IMR-90 (cell line): ENCODE results near the gene QKI. TPM values are rescaled to one million over a fixed set of nuclear protein-coding genes. Genes with fewer than 3 reads are reported as not detected.

ENCODE experiments used
- ATAC-seq: fragments of 200-7000 bp; cut with Tn5 transposase; 2 replicates; pipeline ENCODE4 v1.9.1; 2020; ENCODE audit warnings: low read depth, mild to moderate bottlenecking, moderate library complexity
- BruUV-seq: library from RNA; stranded (reverse); fragments of 400-500 nt; replicated peaks from 2 replicates; lab custom pipeline; 2021; lab: Mats Ljungman, UMichigan
- CTCF ChIA-PET: fragments of 300-600 bp; formaldehyde crosslinking; extraction: SDS; loops from one replicate; lab custom pipeline; 2021; ENCODE audit warnings: antibody characterized with exemption; lab: Yijun Ruan, JAX
- POLR2A ChIA-PET: fragments of 300-600 bp; sonication (Branson Sonifier 250); formaldehyde crosslinking; loops from one replicate; lab custom pipeline; 2022; ENCODE audit warnings: antibody characterized with exemption; ENCODE audit not compliant: unreplicated experiment; lab: Charles Lee
- DNase-seq: peaks from one replicate; pipeline ENCODE4 v3.0.0; 2013
- H2AFZ ChIP-seq: replicated peaks from 2 replicates; pipeline ENCODE3; 2013; ENCODE audit warnings: low read length, mild to moderate bottlenecking; ENCODE audit not compliant: poor library complexity
- H2AK5ac ChIP-seq: 2 replicates; pipeline ENCODE4 v1.6.1; 2013; ENCODE audit warnings: low read depth, low read length, inconsistent platforms
- H2AK9ac ChIP-seq: replicated peaks from 2 replicates; pipeline ENCODE3; 2013; ENCODE audit warnings: mild to moderate bottlenecking, low read depth, low read length, moderate library complexity; ENCODE audit not compliant: poor library complexity
- H2BK120ac ChIP-seq: 2 replicates; pipeline ENCODE4 v1.6.1; 2013; ENCODE audit warnings: low read depth, low read length, inconsistent platforms
- H2BK15ac ChIP-seq: 3 replicates; pipeline ENCODE4 v1.6.1; 2013; ENCODE audit warnings: low read depth, low read length, inconsistent platforms
- H2BK20ac ChIP-seq: 2 replicates; pipeline ENCODE4 v1.6.1; 2013; ENCODE audit warnings: low read depth, mild to moderate bottlenecking, inconsistent platforms, low read length, moderate library complexity
- H2BK5ac ChIP-seq: 2 replicates; pipeline ENCODE4 v1.6.1; 2013; ENCODE audit warnings: mild to moderate bottlenecking, low read depth, low read length, inconsistent platforms; ENCODE audit not compliant: poor library complexity, severe bottlenecking
- H3K14ac ChIP-seq: replicated peaks from 2 replicates; pipeline ENCODE4 v1.6.1; 2013; ENCODE audit warnings: low read depth, low read length, inconsistent platforms
- H3K18ac ChIP-seq: 2 replicates; pipeline ENCODE4 v1.6.1; 2013; ENCODE audit warnings: low read depth, low read length, control low read depth
- H3K23ac ChIP-seq: 2 replicates; pipeline ENCODE4 v1.6.1; 2013; ENCODE audit warnings: low read depth, low read length, inconsistent platforms
- H3K27ac ChIP-seq: 2 replicates; pipeline ENCODE4 v1.5.1; 2013; ENCODE audit warnings: mild to moderate bottlenecking, control low read depth, low read length; ENCODE audit not compliant: insufficient read depth
- H3K27me3 ChIP-seq: 2 replicates; pipeline ENCODE4 v1.6.1; 2013; ENCODE audit warnings: low read length; ENCODE audit not compliant: control insufficient read depth, insufficient read depth
- H3K36me3 ChIP-seq: 2 replicates; pipeline ENCODE4 v1.6.1; 2013; ENCODE audit warnings: low read length, mixed read lengths; ENCODE audit not compliant: control insufficient read depth, insufficient read depth
- H3K4ac ChIP-seq: 2 replicates; pipeline ENCODE4 v1.6.1; 2013; ENCODE audit warnings: low read depth, low read length, inconsistent platforms
- H3K4me1 ChIP-seq: 2 replicates; pipeline ENCODE4 v1.6.1; 2013; ENCODE audit warnings: low read length, mixed read lengths; ENCODE audit not compliant: control insufficient read depth, insufficient read depth
- H3K4me2 ChIP-seq: 2 replicates; pipeline ENCODE4 v1.6.1; 2013; ENCODE audit warnings: low read depth, mild to moderate bottlenecking, control low read depth, low read length, moderate library complexity
- H3K4me3 ChIP-seq: 2 replicates; pipeline ENCODE4 v1.5.1; 2013; ENCODE audit warnings: low read depth, mild to moderate bottlenecking, control low read depth, low read length, moderate library complexity; ENCODE audit not compliant: insufficient read depth
- H3K56ac ChIP-seq: 2 replicates; pipeline ENCODE4 v1.6.1; 2013; ENCODE audit warnings: low read length, inconsistent platforms; ENCODE audit not compliant: insufficient read depth; ENCODE audit errors: extremely low read depth
- H3K79me1 ChIP-seq, 2 experiments: 2 replicates each; pipeline ENCODE4 v1.6.1; 2013; ENCODE audit warnings: low read length in 2 of 2, inconsistent platforms in 1 of 2, low read depth in 1 of 2
- H3K9ac ChIP-seq: 2 replicates; pipeline ENCODE4 v1.6.1; 2013; ENCODE audit warnings: low read depth, low read length, control low read depth
- H3K9me1 ChIP-seq: 2 replicates; pipeline ENCODE4 v1.6.1; 2013; ENCODE audit warnings: low read length, inconsistent platforms; ENCODE audit not compliant: insufficient read depth
- H3K9me3 ChIP-seq: 2 replicates; pipeline ENCODE4 v1.6.1; 2013; ENCODE audit warnings: low read length; ENCODE audit not compliant: control insufficient read depth, insufficient read depth
- H4K20me1 ChIP-seq: 2 replicates; pipeline ENCODE4 v1.6.1; 2013; ENCODE audit warnings: low read length, inconsistent platforms; ENCODE audit not compliant: insufficient read depth
- H4K5ac ChIP-seq: 2 replicates; pipeline ENCODE4 v1.6.1; 2013; ENCODE audit warnings: mild to moderate bottlenecking, low read depth, low read length, control low read depth
- H4K8ac ChIP-seq, 2 experiments: 2 replicates each; pipeline ENCODE4 v1.6.1; 2013; ENCODE audit warnings: low read depth in 2 of 2, low read length in 2 of 2, control low read depth in 1 of 2, inconsistent platforms in 1 of 2
- H4K91ac ChIP-seq: 2 replicates; pipeline ENCODE4 v1.6.1; 2013; ENCODE audit warnings: low read depth, low read length, inconsistent platforms; ENCODE audit not compliant: insufficient read depth
- BHLHE40 ChIP-seq: fragments of 150-350 bp; IDR thresholded peaks from 2 replicates; pipeline ENCODE4 v1.6.1; 2016; ENCODE audit warnings: mild to moderate bottlenecking, low read depth, low read length
- CEBPB ChIP-seq: IDR thresholded peaks from 2 replicates; pipeline ENCODE4 v1.6.1; 2012; ENCODE audit warnings: low read depth, low read length, improper control_type of control experiment
- CHD1 ChIP-seq: IDR thresholded peaks from 2 replicates; pipeline ENCODE4 v1.6.1; 2012; ENCODE audit warnings: low read depth, low read length, improper control_type of control experiment
- FOS ChIP-seq: fragments of 150-350 bp; IDR thresholded peaks from 2 replicates; pipeline ENCODE4 v1.6.1; 2016; ENCODE audit warnings: low read depth, low read length
- MAFK ChIP-seq: IDR thresholded peaks from 2 replicates; pipeline ENCODE4 v1.6.1; 2012; ENCODE audit warnings: low read depth, low read length, improper control_type of control experiment
- MAZ ChIP-seq: IDR thresholded peaks from 2 replicates; pipeline ENCODE4 v1.6.1; 2012; ENCODE audit warnings: low read depth, mild to moderate bottlenecking, low read length, improper control_type of control experiment, moderate library complexity, borderline replicate concordance
- MXI1 ChIP-seq: IDR thresholded peaks from 2 replicates; pipeline ENCODE4 v1.6.1; 2012; ENCODE audit warnings: low read depth, mild to moderate bottlenecking, low read length, moderate library complexity, borderline replicate concordance
- NFE2L2 ChIP-seq: fragments of 150-350 bp; IDR thresholded peaks from 2 replicates; pipeline ENCODE4 v1.6.1; 2016; ENCODE audit warnings: low read depth, mild to moderate bottlenecking, low read length
- POLR2A ChIP-seq: IDR thresholded peaks from 2 replicates; pipeline ENCODE4 v1.6.1; 2012; ENCODE audit warnings: mild to moderate bottlenecking, low read depth, low read length
- RAD21 ChIP-seq: IDR thresholded peaks from 2 replicates; pipeline ENCODE4 v1.6.1; 2012; ENCODE audit warnings: low read length, improper control_type of control experiment
- RCOR1 ChIP-seq: IDR thresholded peaks from 2 replicates; pipeline ENCODE4 v1.6.1; 2012; ENCODE audit warnings: mild to moderate bottlenecking, low read length, improper control_type of control experiment; ENCODE audit not compliant: insufficient replicate concordance
- RFX5 ChIP-seq: IDR thresholded peaks from 2 replicates; pipeline ENCODE4 v1.8.0; 2012; ENCODE audit warnings: low read depth, mild to moderate bottlenecking, low read length, moderate library complexity
- SMC3 ChIP-seq: fragments of 150-350 bp; IDR thresholded peaks from 2 replicates; pipeline ENCODE4 v1.6.1; 2016; ENCODE audit warnings: low read depth, mild to moderate bottlenecking, antibody characterized with exemption, low read length, moderate library complexity
- WGBS, 2 experiments: methylation state at CpG; one replicate each; pipeline versions ENCODE4 v1.1.5 to v1.1.7; 2013; ENCODE audit warnings: missing lambda C conversion rate in 2 of 2; ENCODE audit not compliant: insufficient read length in 1 of 2; ENCODE audit errors: extremely low coverage in 2 of 2; 5-methylcytosine and 5-hydroxymethylcytosine counted together
- dilution Hi-C: fragments of 300-500 bp; cut with HindIII; formaldehyde crosslinking; loops from one replicate; pipeline ENCODE4 v1.14.3; 2018; ENCODE audit warnings: low sequenced_read_pairs; ENCODE audit not compliant: unreplicated experiment
- in situ Hi-C: fragments of 300-500 bp; cut with MboI; formaldehyde crosslinking; loops from 3 replicates; pipeline ENCODE4 v1.14.3; 2019; ENCODE audit warnings: low sequenced_read_pairs, inconsistent platforms, mixed read lengths
- intact Hi-C: fragments of 100-400 bp; cut with micrococcal nuclease; formaldehyde crosslinking; loops from 2 replicates; pipeline ENCODE4 v1.10.0; 2022
- polyA plus RNA-seq, 3 experiments: library from polyadenylated mRNA; depleted of rRNA; stranded (reverse); fragments of >200 nt; gene quantifications; 2 replicates each; pipeline ENCODE4 v1.2.3, GENCODE V29; 2012; ENCODE audit warnings: low replicate concordance in 1 of 3
- total RNA-seq: library from RNA; depleted of rRNA; stranded (reverse); fragments of >200 nt; gene quantifications from 2 replicates; pipeline ENCODE4 v1.2.3, GENCODE V29; 2012
- TF ChIP-seq, protein P1 (sequence below): fragments of 150-350 bp; IDR thresholded peaks from 2 replicates; pipeline ENCODE4 v1.6.1; 2016; ENCODE audit warnings: low read depth, mild to moderate bottlenecking, low read length, moderate library complexity, borderline replicate concordance
- TF ChIP-seq, protein P2 (sequence below): fragments of 150-350 bp; IDR thresholded peaks from 2 replicates; pipeline ENCODE4 v1.6.1; 2017; ENCODE audit warnings: mild to moderate bottlenecking, antibody characterized with exemption, low read length, low read depth
- TF ChIP-seq, protein P3 (sequence below): conservative IDR thresholded peaks from 2 replicates; pipeline ENCODE4 v1.5.1; 2012; ENCODE audit warnings: mild to moderate bottlenecking, low read depth, low read length, improper control_type of control experiment

QKI gene
- total and polyA plus RNA-seq, 2 of the 4 experiments (the other 2 are of a cell fraction): 112 to 232 TPM

DNA sequence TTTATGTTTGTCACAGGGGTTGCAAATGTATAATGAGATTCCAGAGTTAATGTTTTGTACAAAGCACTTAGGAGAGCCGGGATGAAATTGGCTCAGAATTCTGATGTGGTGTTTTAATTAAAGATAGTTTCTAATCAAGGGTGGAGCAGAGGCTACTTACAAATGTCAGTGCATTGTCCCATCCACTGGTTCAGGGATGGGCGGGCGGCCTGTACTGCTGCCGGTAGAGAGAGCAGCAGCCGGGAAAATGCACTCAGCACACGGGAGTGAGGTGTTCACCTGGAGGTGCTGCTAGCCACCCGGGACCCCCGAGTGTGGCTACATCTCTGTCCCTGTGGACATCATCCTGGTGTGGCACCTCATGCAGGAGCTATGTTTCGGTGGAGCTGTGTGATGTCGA lies 193.3 kb downstream of the QKI start:
- no peaks in the 10 kb centered on the region for H3K79me1 ChIP-seq
- no peak overlapping the region for H2AK5ac ChIP-seq
- DNase-seq: no peak
- no peak overlapping the region for H4K91ac ChIP-seq
- ATAC-seq: no peak
- H3K9me1 ChIP-seq: no peaks in the 10 kb centered on the region; the same call in 1 of the 2 replicates
- H3K27ac ChIP-seq: no peak overlapping the region
- H3K56ac ChIP-seq: no peak overlapping the region
- H2BK120ac ChIP-seq: no peak overlapping the region
- H3K27me3 ChIP-seq: no peaks in the 10 kb centered on the region; the same call in 1 of the 2 replicates
- intact Hi-C loops (no loop called here), in situ Hi-C loops (no loop called here), dilution Hi-C loops (no loop called here)
- peaks cover under 1% of the 10 kb centered on the region; the same call in 1 of the 2 replicates for H3K4me1 ChIP-seq
- H2BK15ac ChIP-seq: no peak overlapping the region
- TF ChIP-seq, protein P1, sequence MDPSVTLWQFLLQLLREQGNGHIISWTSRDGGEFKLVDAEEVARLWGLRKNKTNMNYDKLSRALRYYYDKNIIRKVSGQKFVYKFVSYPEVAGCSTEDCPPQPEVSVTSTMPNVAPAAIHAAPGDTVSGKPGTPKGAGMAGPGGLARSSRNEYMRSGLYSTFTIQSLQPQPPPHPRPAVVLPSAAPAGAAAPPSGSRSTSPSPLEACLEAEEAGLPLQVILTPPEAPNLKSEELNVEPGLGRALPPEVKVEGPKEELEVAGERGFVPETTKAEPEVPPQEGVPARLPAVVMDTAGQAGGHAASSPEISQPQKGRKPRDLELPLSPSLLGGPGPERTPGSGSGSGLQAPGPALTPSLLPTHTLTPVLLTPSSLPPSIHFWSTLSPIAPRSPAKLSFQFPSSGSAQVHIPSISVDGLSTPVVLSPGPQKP: no peak
- TF ChIP-seq POLR2A (no peak), RFX5 (no peak), MAZ (no peak), CHD1 (no peak), NFE2L2 (no peak), RCOR1 (no peak), BHLHE40 (no peak), MXI1 (no peak), MAFK (no peak), RAD21 (no peak), CEBPB (no peak), FOS (no peak), SMC3 (no peak)
- TF ChIP-seq, protein P2, sequence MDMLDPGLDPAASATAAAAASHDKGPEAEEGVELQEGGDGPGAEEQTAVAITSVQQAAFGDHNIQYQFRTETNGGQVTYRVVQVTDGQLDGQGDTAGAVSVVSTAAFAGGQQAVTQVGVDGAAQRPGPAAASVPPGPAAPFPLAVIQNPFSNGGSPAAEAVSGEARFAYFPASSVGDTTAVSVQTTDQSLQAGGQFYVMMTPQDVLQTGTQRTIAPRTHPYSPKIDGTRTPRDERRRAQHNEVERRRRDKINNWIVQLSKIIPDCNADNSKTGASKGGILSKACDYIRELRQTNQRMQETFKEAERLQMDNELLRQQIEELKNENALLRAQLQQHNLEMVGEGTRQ: no peak
- TF ChIP-seq, protein P3, sequence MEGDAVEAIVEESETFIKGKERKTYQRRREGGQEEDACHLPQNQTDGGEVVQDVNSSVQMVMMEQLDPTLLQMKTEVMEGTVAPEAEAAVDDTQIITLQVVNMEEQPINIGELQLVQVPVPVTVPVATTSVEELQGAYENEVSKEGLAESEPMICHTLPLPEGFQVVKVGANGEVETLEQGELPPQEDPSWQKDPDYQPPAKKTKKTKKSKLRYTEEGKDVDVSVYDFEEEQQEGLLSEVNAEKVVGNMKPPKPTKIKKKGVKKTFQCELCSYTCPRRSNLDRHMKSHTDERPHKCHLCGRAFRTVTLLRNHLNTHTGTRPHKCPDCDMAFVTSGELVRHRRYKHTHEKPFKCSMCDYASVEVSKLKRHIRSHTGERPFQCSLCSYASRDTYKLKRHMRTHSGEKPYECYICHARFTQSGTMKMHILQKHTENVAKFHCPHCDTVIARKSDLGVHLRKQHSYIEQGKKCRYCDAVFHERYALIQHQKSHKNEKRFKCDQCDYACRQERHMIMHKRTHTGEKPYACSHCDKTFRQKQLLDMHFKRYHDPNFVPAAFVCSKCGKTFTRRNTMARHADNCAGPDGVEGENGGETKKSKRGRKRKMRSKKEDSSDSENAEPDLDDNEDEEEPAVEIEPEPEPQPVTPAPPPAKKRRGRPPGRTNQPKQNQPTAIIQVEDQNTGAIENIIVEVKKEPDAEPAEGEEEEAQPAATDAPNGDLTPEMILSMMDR: no peak
- BruUV-seq: no TSS peak
- ChIA-PET CTCF (no interaction called here), POLR2A (no interaction called here)
- no peak overlapping the region for H3K23ac ChIP-seq
- H2BK20ac ChIP-seq: no peak overlapping the region
- no peak overlapping the region for H2AK9ac ChIP-seq
- no peak overlapping the region for H3K9ac ChIP-seq
- H4K8ac ChIP-seq: no peak overlapping the region
- H2AFZ ChIP-seq: no peak overlapping the region
- no peaks in the 10 kb centered on the region for H4K20me1 ChIP-seq
- H4K5ac ChIP-seq: no peak overlapping the region
- H2BK5ac ChIP-seq: no peak overlapping the region
- H3K4me2 ChIP-seq: no peak overlapping the region
- no peaks in the 10 kb centered on the region for H3K36me3 ChIP-seq
- H3K4ac ChIP-seq: no peak overlapping the region
- no peak overlapping the region for H3K4me3 ChIP-seq
- H3K14ac ChIP-seq: no peak overlapping the region
- WGBS, 2 experiments: 86% methylated on average over 8 of the region's 10 CpGs; no CpG with 5 or more reads in 1 of the 2 experiments
- H3K18ac ChIP-seq: no peak overlapping the region
- no peaks in the 10 kb centered on the region for H3K9me3 ChIP-seq
